SU-DHL-6 (cell line): ENCODE data around the gene ALDH18A1.

Source experiments
- EZH2phosphoT487 ChIP-seq: fragments of 200-600 bp; sonication (generic), shearing (Covaris generic); conservative IDR thresholded peaks from 2 replicates; pipeline ENCODE4 v1.6.1; 2018; ENCODE audit warnings: mild to moderate bottlenecking, antibody characterized with exemption, low read length, moderate library complexity, mixed read lengths
- TF ChIP-seq, protein P1 (sequence below): fragments of 200-600 bp; sonication (generic); IDR thresholded peaks from one replicate; pipeline ENCODE4 v1.5.1; 2017; ENCODE audit warnings: antibody characterized with exemption, mild to moderate bottlenecking, low read length, moderate library complexity; ENCODE audit not compliant: insufficient read depth, poor library complexity, severe bottlenecking

DNA sequence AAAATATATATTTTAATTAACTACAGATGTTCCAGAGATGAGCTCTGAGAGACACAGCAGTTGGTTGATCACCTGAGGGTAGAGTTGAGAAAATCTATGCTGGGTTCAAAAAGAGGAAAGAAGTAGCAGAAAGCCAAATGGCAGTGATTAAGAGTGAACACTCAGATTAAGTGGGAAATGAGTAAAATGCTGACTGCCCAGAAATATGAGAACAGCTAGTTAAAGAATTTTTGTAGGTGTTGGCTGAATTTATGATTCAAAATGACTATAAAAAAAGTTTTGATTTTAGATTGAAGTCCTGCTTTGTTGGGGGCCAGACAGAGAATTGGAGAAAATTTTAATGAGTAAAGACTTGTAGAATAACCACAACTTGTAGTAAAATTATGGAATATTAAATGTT lies 27.5 kb upstream of the ALDH18A1 start:
- TF ChIP-seq, protein P1, sequence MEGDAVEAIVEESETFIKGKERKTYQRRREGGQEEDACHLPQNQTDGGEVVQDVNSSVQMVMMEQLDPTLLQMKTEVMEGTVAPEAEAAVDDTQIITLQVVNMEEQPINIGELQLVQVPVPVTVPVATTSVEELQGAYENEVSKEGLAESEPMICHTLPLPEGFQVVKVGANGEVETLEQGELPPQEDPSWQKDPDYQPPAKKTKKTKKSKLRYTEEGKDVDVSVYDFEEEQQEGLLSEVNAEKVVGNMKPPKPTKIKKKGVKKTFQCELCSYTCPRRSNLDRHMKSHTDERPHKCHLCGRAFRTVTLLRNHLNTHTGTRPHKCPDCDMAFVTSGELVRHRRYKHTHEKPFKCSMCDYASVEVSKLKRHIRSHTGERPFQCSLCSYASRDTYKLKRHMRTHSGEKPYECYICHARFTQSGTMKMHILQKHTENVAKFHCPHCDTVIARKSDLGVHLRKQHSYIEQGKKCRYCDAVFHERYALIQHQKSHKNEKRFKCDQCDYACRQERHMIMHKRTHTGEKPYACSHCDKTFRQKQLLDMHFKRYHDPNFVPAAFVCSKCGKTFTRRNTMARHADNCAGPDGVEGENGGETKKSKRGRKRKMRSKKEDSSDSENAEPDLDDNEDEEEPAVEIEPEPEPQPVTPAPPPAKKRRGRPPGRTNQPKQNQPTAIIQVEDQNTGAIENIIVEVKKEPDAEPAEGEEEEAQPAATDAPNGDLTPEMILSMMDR: no peak
- TF ChIP-seq EZH2phosphoT487: no peak
